Nephron (organoid): ENCODE data around the gene SMYD3.

Experiments
- H3K27ac Mint-ChIP-seq, 3 experiments: 2 replicates each; pipeline ENCODE4 v1.8.0; 2020; ENCODE audit warnings: mixed read lengths in 3 of 3, mild to moderate bottlenecking in 2 of 3, moderate library complexity in 1 of 3
- H3K27me3 Mint-ChIP-seq: 2 replicates; pipeline ENCODE4 v1.8.0; 2021; ENCODE audit warnings: low read depth, mild to moderate bottlenecking, moderate library complexity, mixed read lengths
- H3K36me3 Mint-ChIP-seq: 2 replicates; pipeline ENCODE4 v1.8.0; 2020; ENCODE audit warnings: low read depth, mixed read lengths
- H3K4me1 Mint-ChIP-seq: 2 replicates; pipeline ENCODE4 v1.8.0; 2020; ENCODE audit warnings: mixed read lengths
- H3K4me3 Mint-ChIP-seq, 3 experiments: 2 replicates each; pipeline ENCODE4 v1.8.0; 2020; ENCODE audit warnings: mild to moderate bottlenecking in 3 of 3, mixed read lengths in 3 of 3, moderate library complexity in 2 of 3
- H3K9me3 Mint-ChIP-seq: 2 replicates; pipeline ENCODE4 v1.8.0; 2020; ENCODE audit warnings: mixed read lengths
- TF ChIP-seq, protein P1 (sequence below), 3 experiments: fragments of 200-600 bp; sonication (generic); IDR thresholded peaks; one replicate each; pipeline ENCODE4 v1.5.0; 2021; ENCODE audit warnings: antibody characterized with exemption in 3 of 3; ENCODE audit not compliant: unreplicated experiment in 3 of 3

Gene SMYD3

DNA sequence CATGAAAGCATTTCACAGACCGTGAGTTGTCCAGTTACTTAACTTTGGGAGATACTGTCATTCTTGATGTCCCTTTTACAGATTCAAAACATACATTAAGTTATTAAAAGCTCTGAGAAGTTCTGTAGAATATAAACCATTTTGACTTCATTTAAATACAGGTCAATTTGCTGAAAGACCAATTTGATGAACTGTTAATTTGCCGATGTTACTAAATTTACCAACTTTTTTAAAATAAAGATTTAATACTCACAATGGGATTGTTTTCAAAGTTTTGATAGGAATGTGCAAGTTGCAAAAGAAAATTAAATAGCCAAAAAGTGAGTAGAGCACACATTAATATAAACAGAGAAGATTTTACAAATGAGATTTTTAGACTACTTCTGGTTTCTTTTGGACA is 666.1 kb downstream of the SMYD3 start:
- no peaks in the 10 kb centered on the region for H3K9me3 Mint-ChIP-seq
- peaks cover 7% of the 10 kb centered on the region for H3K4me1 Mint-ChIP-seq
- no peak overlapping the region for H3K4me3 Mint-ChIP-seq
- peaks cover 5% of the 10 kb centered on the region for H3K36me3 Mint-ChIP-seq
- TF ChIP-seq, protein P1, sequence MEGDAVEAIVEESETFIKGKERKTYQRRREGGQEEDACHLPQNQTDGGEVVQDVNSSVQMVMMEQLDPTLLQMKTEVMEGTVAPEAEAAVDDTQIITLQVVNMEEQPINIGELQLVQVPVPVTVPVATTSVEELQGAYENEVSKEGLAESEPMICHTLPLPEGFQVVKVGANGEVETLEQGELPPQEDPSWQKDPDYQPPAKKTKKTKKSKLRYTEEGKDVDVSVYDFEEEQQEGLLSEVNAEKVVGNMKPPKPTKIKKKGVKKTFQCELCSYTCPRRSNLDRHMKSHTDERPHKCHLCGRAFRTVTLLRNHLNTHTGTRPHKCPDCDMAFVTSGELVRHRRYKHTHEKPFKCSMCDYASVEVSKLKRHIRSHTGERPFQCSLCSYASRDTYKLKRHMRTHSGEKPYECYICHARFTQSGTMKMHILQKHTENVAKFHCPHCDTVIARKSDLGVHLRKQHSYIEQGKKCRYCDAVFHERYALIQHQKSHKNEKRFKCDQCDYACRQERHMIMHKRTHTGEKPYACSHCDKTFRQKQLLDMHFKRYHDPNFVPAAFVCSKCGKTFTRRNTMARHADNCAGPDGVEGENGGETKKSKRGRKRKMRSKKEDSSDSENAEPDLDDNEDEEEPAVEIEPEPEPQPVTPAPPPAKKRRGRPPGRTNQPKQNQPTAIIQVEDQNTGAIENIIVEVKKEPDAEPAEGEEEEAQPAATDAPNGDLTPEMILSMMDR (IDR thresholded peaks at IDR 0.05; ENCODE audit: unreplicated experiment in 3 of 3) = no peak
- H3K27ac Mint-ChIP-seq = no peak overlapping the region
- H3K27me3 Mint-ChIP-seq = peaks cover 6% of the 10 kb centered on the region

DNA sequence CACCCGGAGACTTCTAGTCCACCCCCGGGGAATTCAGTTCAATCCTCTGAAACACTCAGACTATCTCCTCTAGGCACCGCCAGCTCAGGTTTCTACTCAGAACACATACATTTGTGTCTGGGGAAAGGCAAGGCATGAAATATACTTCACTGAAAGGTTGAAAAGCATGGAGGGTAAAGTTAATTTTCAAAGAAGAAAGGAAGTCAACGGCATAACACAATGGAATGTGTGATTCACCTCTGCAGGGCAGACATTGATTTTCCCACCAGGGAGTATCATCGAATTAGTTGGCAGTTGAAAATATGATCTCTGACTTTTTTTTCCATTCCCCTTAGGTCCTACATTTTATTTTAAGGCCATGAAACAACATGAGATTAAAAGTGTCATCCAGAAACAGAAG is 669.4 kb downstream of the SMYD3 start:
- no peaks in the 10 kb centered on the region for H3K9me3 Mint-ChIP-seq
- H3K27me3 Mint-ChIP-seq = peaks cover 6% of the 10 kb centered on the region
- TF ChIP-seq, protein P1 (IDR thresholded peaks at IDR 0.05; ENCODE audit: unreplicated experiment in 3 of 3) = no peak
- H3K36me3 Mint-ChIP-seq = no peaks in the 10 kb centered on the region
- H3K27ac Mint-ChIP-seq = no peak overlapping the region
- no peak overlapping the region for H3K4me3 Mint-ChIP-seq
- peaks cover 14% of the 10 kb centered on the region for H3K4me1 Mint-ChIP-seq

DNA sequence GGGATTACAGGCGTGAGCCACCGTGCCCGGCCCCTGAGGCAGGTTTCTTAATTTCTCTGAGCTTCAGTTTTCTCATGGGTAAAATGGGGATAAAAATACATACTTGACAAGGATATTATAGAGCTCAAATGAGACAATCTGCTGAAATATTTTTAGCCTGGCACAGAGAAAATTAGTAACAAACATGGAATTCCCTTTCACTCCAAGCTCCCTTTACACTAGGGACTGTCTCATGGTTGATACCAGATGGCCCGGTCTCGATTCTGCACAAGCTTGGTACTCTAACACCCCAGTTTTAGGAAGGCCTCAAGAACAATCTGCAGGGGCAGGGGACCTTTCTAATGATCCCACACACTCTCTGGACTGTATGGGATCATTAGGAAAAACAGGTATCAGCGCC is 671.7 kb downstream of the SMYD3 start:
- peaks cover 14% of the 10 kb centered on the region for H3K4me1 Mint-ChIP-seq
- no peak overlapping the region for H3K27ac Mint-ChIP-seq
- TF ChIP-seq, protein P1 (IDR thresholded peaks at IDR 0.05; ENCODE audit: unreplicated experiment in 3 of 3) = no peak
- no peak overlapping the region for H3K4me3 Mint-ChIP-seq
- peaks cover 6% of the 10 kb centered on the region for H3K27me3 Mint-ChIP-seq
- H3K36me3 Mint-ChIP-seq = peaks cover 3% of the 10 kb centered on the region
- H3K9me3 Mint-ChIP-seq = no peaks in the 10 kb centered on the region

DNA sequence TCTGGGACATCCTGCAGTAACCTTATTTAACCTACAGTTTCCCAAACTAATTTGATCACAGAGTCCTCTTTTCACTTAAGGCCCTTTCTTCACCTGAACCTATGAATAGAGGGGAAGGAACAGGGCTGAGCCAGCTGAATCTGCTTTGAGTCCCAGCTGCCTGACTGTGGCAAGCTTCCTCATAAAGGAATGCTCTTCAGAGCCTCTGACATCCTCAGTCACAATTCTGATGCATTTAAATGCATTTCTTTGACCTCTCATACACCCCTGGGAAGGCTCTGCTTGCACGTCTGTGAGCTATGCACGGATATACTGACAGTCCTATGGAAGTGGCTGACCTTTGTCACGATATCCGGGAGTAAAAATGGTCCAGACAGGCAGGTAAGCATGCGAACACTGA is 673.1 kb downstream of the SMYD3 start:
- Mint-ChIP-seq H3K27ac (no peak overlapping the region), H3K27me3 (peaks cover 6% of the 10 kb centered on the region), H3K4me1 (peaks cover 14% of the 10 kb centered on the region), H3K36me3 (peaks cover 7% of the 10 kb centered on the region), H3K9me3 (peaks cover 2% of the 10 kb centered on the region), H3K4me3 (no peak overlapping the region)
- TF ChIP-seq, protein P1 (IDR thresholded peaks at IDR 0.05; ENCODE audit: unreplicated experiment in 3 of 3) = no peak

DNA sequence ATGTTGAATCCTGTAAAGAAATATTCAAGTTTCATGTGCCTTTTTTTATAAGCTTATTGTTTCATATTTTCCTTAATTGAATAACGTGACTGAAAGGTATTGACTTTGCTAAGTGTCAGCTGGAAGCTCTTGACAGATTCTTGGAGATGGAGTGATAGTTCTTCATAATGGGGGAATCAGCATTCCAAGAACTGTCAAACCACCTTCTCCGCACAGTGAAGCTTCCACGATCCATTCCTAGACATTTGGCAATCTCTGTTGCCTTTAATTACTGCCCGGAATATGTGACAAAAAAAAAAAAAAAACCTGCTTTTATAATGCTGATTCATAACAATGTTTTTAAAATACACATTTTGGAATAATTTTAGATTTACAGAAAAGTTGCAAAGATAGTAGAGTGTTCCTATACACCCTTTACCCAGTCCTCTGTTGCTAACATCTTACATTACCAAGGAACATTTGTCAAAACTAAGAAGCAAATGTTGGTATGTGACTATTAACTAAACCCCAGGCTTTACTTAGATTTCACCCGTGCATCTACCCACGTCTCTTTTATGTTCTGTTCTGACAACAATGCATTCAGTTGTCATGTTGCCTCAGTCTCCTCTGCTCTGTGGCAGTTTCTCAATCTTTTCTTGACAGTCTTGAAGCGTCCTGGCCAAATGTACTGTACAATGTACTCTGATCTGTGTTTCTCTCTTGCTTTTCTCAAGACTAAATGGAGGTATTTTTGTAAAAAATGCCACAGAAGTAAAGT is 674.1 kb downstream of the SMYD3 start:
- peaks cover 2% of the 10 kb centered on the region for H3K9me3 Mint-ChIP-seq
- H3K4me3 Mint-ChIP-seq = no peak overlapping the region
- no peak overlapping the region for H3K27ac Mint-ChIP-seq
- TF ChIP-seq, protein P1 (IDR thresholded peaks at IDR 0.05; ENCODE audit: unreplicated experiment in 3 of 3) = no peak
- peaks cover 7% of the 10 kb centered on the region for H3K36me3 Mint-ChIP-seq
- H3K4me1 Mint-ChIP-seq = peaks cover 12% of the 10 kb centered on the region
- H3K27me3 Mint-ChIP-seq = peaks cover 6% of the 10 kb centered on the region

DNA sequence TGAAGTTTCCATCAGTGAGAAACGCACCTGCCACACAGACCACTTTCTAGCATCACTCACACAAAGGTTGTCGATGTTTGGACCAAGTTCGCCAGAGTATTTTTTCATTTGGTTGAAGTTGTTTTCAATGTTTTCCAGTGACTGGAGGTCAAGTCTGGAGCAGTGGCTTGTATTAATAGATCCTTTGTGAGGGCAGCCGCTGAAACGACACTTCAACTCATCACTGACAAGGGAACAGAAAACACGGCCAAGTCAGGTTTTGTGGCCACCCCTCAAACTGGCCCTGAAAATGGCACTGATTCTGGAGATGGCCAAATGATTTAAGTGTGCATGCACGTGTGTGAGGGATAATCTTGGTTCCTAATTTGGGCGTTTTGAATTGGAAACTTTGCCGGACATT is 675.6 kb downstream of the SMYD3 start:
- H3K9me3 Mint-ChIP-seq = peaks cover 2% of the 10 kb centered on the region
- H3K4me3 Mint-ChIP-seq = no peak overlapping the region
- peaks cover 6% of the 10 kb centered on the region for H3K4me1 Mint-ChIP-seq
- H3K36me3 Mint-ChIP-seq = peaks cover 9% of the 10 kb centered on the region
- H3K27me3 Mint-ChIP-seq = no peaks in the 10 kb centered on the region
- TF ChIP-seq, protein P1 (IDR thresholded peaks at IDR 0.05; ENCODE audit: unreplicated experiment in 3 of 3) = no peak
- no peak overlapping the region for H3K27ac Mint-ChIP-seq
